Endodermal cell (in vitro differentiated cells): ENCODE results near the gene LRRC2. TPM values are rescaled to one million over a fixed set of nuclear protein-coding genes. Genes with fewer than 3 reads are reported as not detected.
"Not testable (repeated sequence)": the region's sequence is repeated elsewhere in the genome, so short reads cannot be mapped to it uniquely, and the experiment has no call there.

Experiments
- DNase-seq: peaks from one replicate; pipeline ENCODE4 v3.0.0-alpha.2; 2017
- H3K27ac ChIP-seq: 2 replicates; pipeline ENCODE4 v1.5.1; 2013; ENCODE audit warnings: mild to moderate bottlenecking, low read depth, low read length, moderate library complexity
- H3K27me3 ChIP-seq: 2 replicates; pipeline ENCODE4 v1.6.1; 2013; ENCODE audit warnings: mild to moderate bottlenecking, low read length, moderate library complexity; ENCODE audit not compliant: insufficient read depth, control insufficient read depth, poor library complexity, severe bottlenecking
- H3K36me3 ChIP-seq: 2 replicates; pipeline ENCODE4 v1.7.0; 2013; ENCODE audit warnings: mild to moderate bottlenecking, low read length, moderate library complexity; ENCODE audit not compliant: control insufficient read depth, insufficient read depth
- H3K4me1 ChIP-seq: one replicate; pipeline ENCODE4 v1.7.0; 2013; ENCODE audit warnings: low read length; ENCODE audit not compliant: control insufficient read depth, insufficient read depth
- H3K4me3 ChIP-seq: 2 replicates; pipeline ENCODE4 v1.5.1; 2013; ENCODE audit warnings: mild to moderate bottlenecking, low read length, moderate library complexity
- H3K9ac ChIP-seq: 2 replicates; pipeline ENCODE4 v1.6.1; 2013; ENCODE audit warnings: mild to moderate bottlenecking, low read length, moderate library complexity; ENCODE audit not compliant: poor library complexity, severe bottlenecking; ENCODE audit errors: extremely low read depth
- H3K9me3 ChIP-seq: 2 replicates; pipeline ENCODE4 v1.6.1; 2013; ENCODE audit warnings: mild to moderate bottlenecking, low read length, moderate library complexity; ENCODE audit not compliant: control insufficient read depth
- H3K27ac Mint-ChIP-seq: 2 replicates; pipeline ENCODE4 v1.8.0; 2020; ENCODE audit warnings: mixed read lengths
- H3K27me3 Mint-ChIP-seq: 2 replicates; pipeline ENCODE4 v1.8.0; 2021; ENCODE audit warnings: mild to moderate bottlenecking, mixed read lengths; ENCODE audit not compliant: insufficient read depth
- H3K36me3 Mint-ChIP-seq: 2 replicates; pipeline ENCODE4 v1.8.0; 2020; ENCODE audit warnings: low read depth, mixed read lengths
- H3K4me1 Mint-ChIP-seq: 2 replicates; pipeline ENCODE4 v1.8.0; 2020; ENCODE audit warnings: mixed read lengths
- H3K4me3 Mint-ChIP-seq: 2 replicates; pipeline ENCODE4 v1.8.0; 2020; ENCODE audit warnings: mild to moderate bottlenecking, moderate library complexity, mixed read lengths
- H3K9me3 Mint-ChIP-seq: 2 replicates; pipeline ENCODE4 v1.8.0; 2020; ENCODE audit warnings: mild to moderate bottlenecking, mixed read lengths
- CTCF ChIP-seq: fragments of 200-600 bp; sonication (generic); conservative IDR thresholded peaks from 2 replicates; pipeline ENCODE4 v1.5.0; 2021; ENCODE audit warnings: antibody characterized with exemption, mild to moderate bottlenecking
- WGBS, 2 experiments: methylation state at CpG; one replicate each; pipeline versions ENCODE4 v1.1.5 to v1.1.7; 2013; ENCODE audit warnings: missing lambda C conversion rate in 2 of 2, mixed read lengths in 1 of 2; ENCODE audit not compliant: insufficient coverage in 1 of 2, insufficient read length in 1 of 2; 5-methylcytosine and 5-hydroxymethylcytosine counted together
- total RNA-seq, 2 donors: library from RNA; stranded (reverse); fragmentation: NEBNext Ultra II Directional in 1 of 2; extraction: Animal tissue kit (Norgen Biotek cat#: 25700) in 1 of 2; gene quantifications; 2 replicates in 1 of 2; 3 replicates in 1 of 2; pipeline ENCODE4 v1.2.1, GENCODE V29; 2021

Gene LRRC2
- total RNA-seq, 2 donors from 2014 or later = 8.9 to 10.2 TPM

- peaks cover 26% of the 10 kb centered on the region for H3K4me1 Mint-ChIP-seq
- H3K9me3 Mint-ChIP-seq = peaks cover 24% of the 10 kb centered on the region
- Histone ChIP-seq H3K36me3 (peaks cover 34% of the 10 kb centered on the region), H3K4me3 (no peak overlapping the region), H3K4me1 (peaks cover 5% of the 10 kb centered on the region), H3K9me3 (peaks cover 12% of the 10 kb centered on the region), H3K27ac (no peak overlapping the region), H3K27me3 (no peaks in the 10 kb centered on the region), H3K9ac (no peak overlapping the region)
- no peak overlapping the region for H3K4me3 Mint-ChIP-seq
- no peaks in the 10 kb centered on the region for H3K27me3 Mint-ChIP-seq
- peaks cover 45% of the 10 kb centered on the region for H3K36me3 Mint-ChIP-seq
- TF ChIP-seq CTCF = no peak
- no peak for DNase-seq
- 96 to 100% methylated on average over 1 of the region's 1 CpG for WGBS, 2 experiments
- peak overlapping the region; percentile 69 for H3K27ac Mint-ChIP-seq
These were observed 16.1 kb downstream of the LRRC2 start for GRCh38 chr3:46549989-46550388.

GRCh38 chr3:46549408-46549904, 16.6 kb downstream of the LRRC2 start:
- Mint-ChIP-seq H3K27me3 (no peaks in the 10 kb centered on the region), H3K27ac (peak overlapping the region; percentile 69), H3K4me3 (no peak overlapping the region), H3K4me1 (peaks cover 26% of the 10 kb centered on the region), H3K9me3 (peaks cover 24% of the 10 kb centered on the region), H3K36me3 (peaks cover 46% of the 10 kb centered on the region)
- H3K9ac ChIP-seq = no peak overlapping the region
- peaks cover 5% of the 10 kb centered on the region for H3K4me1 ChIP-seq
- no peak overlapping the region for H3K27ac ChIP-seq
- peaks cover 40% of the 10 kb centered on the region for H3K36me3 ChIP-seq
- peaks cover 12% of the 10 kb centered on the region for H3K9me3 ChIP-seq
- no peak for TF ChIP-seq CTCF
- H3K4me3 ChIP-seq = peak overlapping the region; percentile 71
- H3K27me3 ChIP-seq = no peaks in the 10 kb centered on the region
- 43 to 81% methylated on average over 2 to 4 of the region's 4 CpGs for WGBS, 2 experiments
- DNase-seq = no peak

DNA sequence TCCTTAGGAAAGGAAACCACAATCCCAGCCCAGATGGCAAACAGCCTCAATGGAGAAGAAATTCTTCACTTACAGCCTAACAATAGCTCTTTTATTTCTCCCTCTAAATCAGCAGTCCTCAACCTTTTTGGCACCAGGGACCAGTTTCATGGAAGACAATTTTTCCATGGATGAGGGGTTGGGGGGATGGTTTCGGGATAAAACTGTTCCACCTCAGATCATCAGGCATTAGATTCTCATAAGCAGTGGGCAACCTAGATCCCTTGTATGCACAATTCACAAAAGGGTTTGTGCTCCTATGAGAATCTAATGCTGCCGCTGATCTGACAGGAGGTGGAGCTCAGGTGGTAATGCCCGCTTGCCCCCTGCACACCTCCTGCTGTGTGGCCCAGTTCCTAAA, 17.5 kb downstream of the LRRC2 start:
- peaks cover 46% of the 10 kb centered on the region for H3K36me3 ChIP-seq
- peaks cover 12% of the 10 kb centered on the region for H3K9me3 ChIP-seq
- not testable (repeated sequence) for DNase-seq, H3K4me3 Mint-ChIP-seq, H3K27me3 ChIP-seq, H3K9ac ChIP-seq, H3K27me3 Mint-ChIP-seq, H3K4me1 ChIP-seq, H3K27ac ChIP-seq, H3K27ac Mint-ChIP-seq
- Mint-ChIP-seq H3K9me3 (peaks cover 24% of the 10 kb centered on the region), H3K36me3 (peaks cover 51% of the 10 kb centered on the region), H3K4me1 (peaks cover 26% of the 10 kb centered on the region)
- H3K4me3 ChIP-seq = peak overlapping the region; percentile 71
- 96 to 100% methylated on average over 2 to 3 of the region's 3 CpGs for WGBS, 2 experiments
